SK-N-SH (cell line): ENCODE measurements around the gene PFAS. TPM values are rescaled to one million over a fixed set of nuclear protein-coding genes. Genes with fewer than 3 reads are reported as not detected.

ENCODE experiments used
- CTCF ChIA-PET: fragments of 300-600, 350-600 bp; formaldehyde crosslinking; extraction: SDS; loops from one replicate; lab custom pipeline; 2021; lab: Yijun Ruan, JAX
- POLR2A ChIA-PET: fragments of 350-600 bp; sonication (Branson Sonifier 250); formaldehyde crosslinking; extraction: SDS; loops from one replicate; lab custom pipeline; 2020; ENCODE audit warnings: antibody characterized with exemption, inconsistent platforms; lab: Yijun Ruan, JAX
- DNase-seq: peaks from one replicate; pipeline ENCODE4 v3.0.0; 2012
- H2AFZ ChIP-seq: fragments of 200-600 bp; sonication (generic); 2 replicates; pipeline ENCODE4 v1.8.1; 2016; ENCODE audit warnings: antibody characterized with exemption, mild to moderate bottlenecking, low read depth
- H3F3A ChIP-seq: fragments of 200-600 bp; sonication (generic); replicated peaks from 2 replicates; pipeline ENCODE3; 2016; ENCODE audit warnings: antibody characterized with exemption, mild to moderate bottlenecking; ENCODE audit not compliant: insufficient read depth
- H3K27ac ChIP-seq, 2 experiments: fragments of 200-500 bp in 1 of 2; fragments of 200-600 bp in 1 of 2; sonication (Bioruptor generic) in 1 of 2; sonication (generic), shearing (Covaris generic) in 1 of 2; 2 replicates each; pipeline versions ENCODE4 v1.5.1 to v1.6.1; 2014 to 2016; ENCODE audit warnings: low read depth in 2 of 2, inconsistent platforms in 1 of 2, low read length in 1 of 2, mild to moderate bottlenecking in 1 of 2, mixed read lengths in 1 of 2
- H3K27me3 ChIP-seq: fragments of 200-600 bp; sonication (generic), shearing (Covaris generic); 2 replicates; pipeline ENCODE4 v1.6.1; 2016; ENCODE audit warnings: mixed run types; ENCODE audit not compliant: insufficient read depth
- H3K36me3 ChIP-seq, 2 experiments: fragments of 200-500 bp in 1 of 2; fragments of 200-600 bp in 1 of 2; sonication (Bioruptor generic) in 1 of 2; sonication (generic) in 1 of 2; replicated peaks in 1 of 2; 2 replicates each; pipeline versions ENCODE3 to v1.5.1; 2014 to 2016; ENCODE audit warnings: low read length in 1 of 2, mild to moderate bottlenecking in 1 of 2; ENCODE audit not compliant: insufficient read depth in 2 of 2, control insufficient read depth in 1 of 2
- H3K4me1 ChIP-seq, 2 experiments: fragments of 200-500 bp in 1 of 2; fragments of 200-600 bp in 1 of 2; sonication (Bioruptor generic) in 1 of 2; sonication (generic), shearing (Covaris generic) in 1 of 2; 2 replicates each; pipeline versions ENCODE4 v1.5.1 to v1.6.1; 2014 to 2016; ENCODE audit warnings: low read depth in 1 of 2, low read length in 1 of 2, mixed run types in 1 of 2; ENCODE audit not compliant: insufficient read depth in 2 of 2, control insufficient read depth in 1 of 2
- H3K4me2 ChIP-seq: fragments of 200-600 bp; sonication (generic), shearing (Covaris generic); 2 replicates; pipeline ENCODE4 v1.6.1; 2017; ENCODE audit warnings: mixed run types
- H3K4me3 ChIP-seq, 2 experiments: fragments of 200-500 bp in 1 of 2; fragments of 200-600 bp in 1 of 2; sonication (Bioruptor generic) in 1 of 2; sonication (generic), shearing (Covaris generic) in 1 of 2; 2 replicates each; pipeline versions ENCODE4 v1.5.1 to v1.8.1; 2014 to 2016; ENCODE audit warnings: low read depth in 2 of 2, inconsistent platforms in 1 of 2, low read length in 1 of 2, mild to moderate bottlenecking in 1 of 2, mixed read lengths in 1 of 2, moderate library complexity in 1 of 2
- H3K79me2 ChIP-seq: fragments of 200-600 bp; sonication (generic); 2 replicates; pipeline ENCODE4 v1.8.1; 2017; ENCODE audit warnings: mild to moderate bottlenecking; ENCODE audit not compliant: insufficient read depth
- H3K9ac ChIP-seq: fragments of 200-600 bp; sonication (generic); 2 replicates; pipeline ENCODE4 v1.6.1; 2017; ENCODE audit warnings: mixed run types
- H3K9me2 ChIP-seq: fragments of 200-600 bp; sonication (generic); 2 replicates; pipeline ENCODE4 v1.6.1; 2017; ENCODE audit warnings: mixed run types
- H3K9me3 ChIP-seq: fragments of 200-600 bp; sonication (generic); 2 replicates; pipeline ENCODE4 v1.6.1; 2017; ENCODE audit warnings: mixed run types, mild to moderate bottlenecking, moderate library complexity
- H4K20me1 ChIP-seq: fragments of 200-600 bp; sonication (generic); 2 replicates; pipeline ENCODE4 v1.6.1; 2017; ENCODE audit warnings: mild to moderate bottlenecking, mixed run types; ENCODE audit not compliant: insufficient read depth
- CHD2 ChIP-seq: fragments of 150-350 bp; IDR thresholded peaks from 2 replicates; pipeline ENCODE4 v1.6.1; 2018; ENCODE audit warnings: low read length; ENCODE audit not compliant: partially characterized antibody
- CTCF ChIP-seq: fragments of 200-600 bp; sonication (generic); IDR thresholded peaks from 2 replicates; pipeline ENCODE4 v1.6.1; 2017; ENCODE audit warnings: antibody characterized with exemption, mild to moderate bottlenecking, moderate library complexity
- ELF1 ChIP-seq: IDR thresholded peaks from 2 replicates; pipeline ENCODE4 v1.4.0; 2012
- EZH2phosphoT487 ChIP-seq: fragments of 200-600 bp; sonication (generic); IDR thresholded peaks from 2 replicates; pipeline ENCODE4 v1.6.1; 2017; ENCODE audit warnings: low read depth, mixed run types, mild to moderate bottlenecking, antibody characterized with exemption, moderate library complexity, borderline replicate concordance
- FOSL2 ChIP-seq: IDR thresholded peaks from 2 replicates; pipeline ENCODE4 v1.4.0; 2012; ENCODE audit warnings: low read depth, mild to moderate bottlenecking, moderate library complexity, borderline replicate concordance
- FOXJ3 ChIP-seq: sonication (generic); formaldehyde crosslinking; IDR thresholded peaks from 2 replicates; pipeline ENCODE4 v1.5.1; 2020; ENCODE audit warnings: mild to moderate bottlenecking, missing genetic modification reagents
- FOXM1 ChIP-seq: IDR thresholded peaks from 2 replicates; pipeline ENCODE4 v1.4.0; 2012; ENCODE audit warnings: low read depth, mild to moderate bottlenecking
- GABPA ChIP-seq: IDR thresholded peaks from 2 replicates; pipeline ENCODE4 v1.4.0; 2012; ENCODE audit warnings: low read depth, mild to moderate bottlenecking
- GATA2 ChIP-seq: sonication (generic); formaldehyde crosslinking; IDR thresholded peaks from 2 replicates; pipeline ENCODE4 v1.5.0; 2020; ENCODE audit warnings: mild to moderate bottlenecking, missing genetic modification reagents
- JUND ChIP-seq: IDR thresholded peaks from 2 replicates; pipeline ENCODE4 v1.4.0; 2012
- MXI1 ChIP-seq: IDR thresholded peaks from 2 replicates; pipeline ENCODE4 v1.6.1; 2012; ENCODE audit warnings: mild to moderate bottlenecking, low read depth, low read length, improper control_type of control experiment
- NRF1 ChIP-seq: IDR thresholded peaks from 2 replicates; pipeline ENCODE4 v1.6.1; 2012; ENCODE audit warnings: low read depth, mild to moderate bottlenecking, low read length
- POLR2AphosphoS5 ChIP-seq: IDR thresholded peaks from 2 replicates; pipeline ENCODE4 v1.6.1; 2012; ENCODE audit warnings: low read depth, low read length
- RAD21 ChIP-seq: IDR thresholded peaks from 2 replicates; pipeline ENCODE4 v1.6.1; 2012; ENCODE audit warnings: mild to moderate bottlenecking, low read length
- SMC3 ChIP-seq: IDR thresholded peaks from 2 replicates; pipeline ENCODE4 v1.6.1; 2012; ENCODE audit warnings: low read depth, low read length, improper control_type of control experiment
- TAF1 ChIP-seq: IDR thresholded peaks from 2 replicates; pipeline ENCODE4 v1.6.1; 2012; ENCODE audit warnings: low read depth, mild to moderate bottlenecking, low read length, moderate library complexity, borderline replicate concordance
- TCF12 ChIP-seq: IDR thresholded peaks from 2 replicates; pipeline ENCODE4 v1.4.0; 2012
- TEAD4 ChIP-seq: IDR thresholded peaks from 2 replicates; pipeline ENCODE4 v1.4.0; 2012; ENCODE audit warnings: mild to moderate bottlenecking, borderline replicate concordance; ENCODE audit not compliant: insufficient read depth
- YY1 ChIP-seq: IDR thresholded peaks from 2 replicates; pipeline ENCODE4 v1.4.0; 2012; ENCODE audit warnings: low read depth, mild to moderate bottlenecking
- WGBS: methylation state at CpG from one replicate; pipeline ENCODE4 v1.1.6; 2017; ENCODE audit warnings: low lambda C conversion rate; 5-methylcytosine and 5-hydroxymethylcytosine counted together
- polyA plus RNA-seq, 3 experiments: library from polyadenylated mRNA; depleted of rRNA; stranded (reverse); fragments of >200 nt; gene quantifications; 2 replicates each; pipeline ENCODE4 v1.2.3, GENCODE V29; 2012
- TF ChIP-seq, protein P1 (sequence below): IDR thresholded peaks from 2 replicates; pipeline ENCODE4; 2012
- TF ChIP-seq, protein P2 (sequence below): IDR thresholded peaks from 2 replicates; pipeline ENCODE4 v1.4.0; 2012; ENCODE audit warnings: low read depth, borderline replicate concordance
- TF ChIP-seq, protein P3 (sequence below): IDR thresholded peaks from 2 replicates; pipeline ENCODE4 v1.6.1; 2012; ENCODE audit warnings: mild to moderate bottlenecking, low read depth, low read length, moderate library complexity

Gene PFAS
- polyA plus RNA-seq, 1 of the 3 experiments (the other 2 are of a cell fraction): 22.4 TPM

DNA sequence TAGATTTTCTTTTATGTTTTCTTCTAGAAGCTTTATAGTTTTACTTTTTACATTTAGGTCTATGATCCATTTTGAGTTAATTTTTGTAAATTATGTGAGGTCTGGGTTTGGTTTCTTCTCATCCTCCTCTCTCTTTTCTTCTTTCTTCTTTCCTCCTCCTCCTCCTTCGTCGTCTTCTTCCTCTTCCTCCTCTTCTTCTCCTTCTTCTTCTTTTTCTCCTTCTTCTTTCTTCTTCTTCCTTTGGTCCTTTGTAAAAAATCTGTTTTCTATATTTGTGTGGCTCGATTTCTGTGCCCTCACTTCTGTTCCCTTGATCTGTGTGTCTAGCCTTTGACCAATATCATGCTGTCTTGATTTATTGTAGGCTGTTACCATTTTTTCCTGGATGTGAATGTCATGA, 51.1 kb downstream of the PFAS start (continued):
- no peak for TF ChIP-seq YY1
- TF ChIP-seq FOXM1: no peak
- TF ChIP-seq FOXJ3 (CRISPR knock-in tag): no peak
- no peak for TF ChIP-seq FOSL2
- TF ChIP-seq NRF1: no peak

- Histone ChIP-seq H3K79me2 (no peaks in the 10 kb centered on the region), H3K9ac (no peak overlapping the region), H3K9me3 (no peaks in the 10 kb centered on the region), H3K27ac (no peak overlapping the region), H3K4me2 (no peak overlapping the region), H3K36me3 (no peaks in the 10 kb centered on the region), H3F3A (peaks cover 16% of the 10 kb centered on the region), H2AFZ (peak overlapping the region; percentile 78), H3K4me1 (no peaks in the 10 kb centered on the region), H3K4me3 (peak overlapping the region in 1 of 2 experiments; percentile 0; a peak in 1 of 4 replicates), H3K9me2 (no peaks in the 10 kb centered on the region), H4K20me1 (no peaks in the 10 kb centered on the region), H3K27me3 (no peaks in the 10 kb centered on the region)
- TF ChIP-seq MXI1: no peak
- peak; percentile 81 for TF ChIP-seq SMC3
- TF ChIP-seq CTCF: peak; percentile 86
- no peak for TF ChIP-seq FOSL2
- no peak for TF ChIP-seq ELF1
- TF ChIP-seq YY1: no peak
- TF ChIP-seq JUND: no peak
- TF ChIP-seq EZH2phosphoT487: no peak
- no peak for TF ChIP-seq GABPA
- TF ChIP-seq, protein P1, sequence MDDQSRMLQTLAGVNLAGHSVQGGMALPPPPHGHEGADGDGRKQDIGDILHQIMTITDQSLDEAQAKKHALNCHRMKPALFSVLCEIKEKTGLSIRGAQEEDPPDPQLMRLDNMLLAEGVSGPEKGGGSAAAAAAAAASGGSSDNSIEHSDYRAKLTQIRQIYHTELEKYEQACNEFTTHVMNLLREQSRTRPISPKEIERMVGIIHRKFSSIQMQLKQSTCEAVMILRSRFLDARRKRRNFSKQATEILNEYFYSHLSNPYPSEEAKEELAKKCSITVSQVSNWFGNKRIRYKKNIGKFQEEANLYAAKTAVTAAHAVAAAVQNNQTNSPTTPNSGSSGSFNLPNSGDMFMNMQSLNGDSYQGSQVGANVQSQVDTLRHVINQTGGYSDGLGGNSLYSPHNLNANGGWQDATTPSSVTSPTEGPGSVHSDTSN: no peak
- no peak for TF ChIP-seq TAF1
- no peak for TF ChIP-seq CHD2
- TF ChIP-seq, protein P2, sequence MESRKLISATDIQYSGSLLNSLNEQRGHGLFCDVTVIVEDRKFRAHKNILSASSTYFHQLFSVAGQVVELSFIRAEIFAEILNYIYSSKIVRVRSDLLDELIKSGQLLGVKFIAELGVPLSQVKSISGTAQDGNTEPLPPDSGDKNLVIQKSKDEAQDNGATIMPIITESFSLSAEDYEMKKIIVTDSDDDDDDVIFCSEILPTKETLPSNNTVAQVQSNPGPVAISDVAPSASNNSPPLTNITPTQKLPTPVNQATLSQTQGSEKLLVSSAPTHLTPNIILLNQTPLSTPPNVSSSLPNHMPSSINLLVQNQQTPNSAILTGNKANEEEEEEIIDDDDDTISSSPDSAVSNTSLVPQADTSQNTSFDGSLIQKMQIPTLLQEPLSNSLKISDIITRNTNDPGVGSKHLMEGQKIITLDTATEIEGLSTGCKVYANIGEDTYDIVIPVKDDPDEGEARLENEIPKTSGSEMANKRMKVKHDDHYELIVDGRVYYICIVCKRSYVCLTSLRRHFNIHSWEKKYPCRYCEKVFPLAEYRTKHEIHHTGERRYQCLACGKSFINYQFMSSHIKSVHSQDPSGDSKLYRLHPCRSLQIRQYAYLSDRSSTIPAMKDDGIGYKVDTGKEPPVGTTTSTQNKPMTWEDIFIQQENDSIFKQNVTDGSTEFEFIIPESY: no peak
- peak; percentile 91 for TF ChIP-seq RAD21
- TF ChIP-seq GATA2: no peak
- TF ChIP-seq, protein P3, sequence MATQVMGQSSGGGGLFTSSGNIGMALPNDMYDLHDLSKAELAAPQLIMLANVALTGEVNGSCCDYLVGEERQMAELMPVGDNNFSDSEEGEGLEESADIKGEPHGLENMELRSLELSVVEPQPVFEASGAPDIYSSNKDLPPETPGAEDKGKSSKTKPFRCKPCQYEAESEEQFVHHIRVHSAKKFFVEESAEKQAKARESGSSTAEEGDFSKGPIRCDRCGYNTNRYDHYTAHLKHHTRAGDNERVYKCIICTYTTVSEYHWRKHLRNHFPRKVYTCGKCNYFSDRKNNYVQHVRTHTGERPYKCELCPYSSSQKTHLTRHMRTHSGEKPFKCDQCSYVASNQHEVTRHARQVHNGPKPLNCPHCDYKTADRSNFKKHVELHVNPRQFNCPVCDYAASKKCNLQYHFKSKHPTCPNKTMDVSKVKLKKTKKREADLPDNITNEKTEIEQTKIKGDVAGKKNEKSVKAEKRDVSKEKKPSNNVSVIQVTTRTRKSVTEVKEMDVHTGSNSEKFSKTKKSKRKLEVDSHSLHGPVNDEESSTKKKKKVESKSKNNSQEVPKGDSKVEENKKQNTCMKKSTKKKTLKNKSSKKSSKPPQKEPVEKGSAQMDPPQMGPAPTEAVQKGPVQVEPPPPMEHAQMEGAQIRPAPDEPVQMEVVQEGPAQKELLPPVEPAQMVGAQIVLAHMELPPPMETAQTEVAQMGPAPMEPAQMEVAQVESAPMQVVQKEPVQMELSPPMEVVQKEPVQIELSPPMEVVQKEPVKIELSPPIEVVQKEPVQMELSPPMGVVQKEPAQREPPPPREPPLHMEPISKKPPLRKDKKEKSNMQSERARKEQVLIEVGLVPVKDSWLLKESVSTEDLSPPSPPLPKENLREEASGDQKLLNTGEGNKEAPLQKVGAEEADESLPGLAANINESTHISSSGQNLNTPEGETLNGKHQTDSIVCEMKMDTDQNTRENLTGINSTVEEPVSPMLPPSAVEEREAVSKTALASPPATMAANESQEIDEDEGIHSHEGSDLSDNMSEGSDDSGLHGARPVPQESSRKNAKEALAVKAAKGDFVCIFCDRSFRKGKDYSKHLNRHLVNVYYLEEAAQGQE: no peak
- no peak for TF ChIP-seq TCF12
- no peak for TF ChIP-seq TEAD4
- no peak for TF ChIP-seq POLR2AphosphoS5
- CTCF ChIA-PET: interaction anchor here (0.5 to 3.3 kb wide), 42 partner anchors 9 to 460 kb away, joined by 3 to 18 read pairs (median 4); partner anchors contain the start of genes ARHGEF15, CTC1, ODF4 and PFAS
- WGBS: 13% methylated on average over 8 of the region's 8 CpGs
- POLR2A ChIA-PET: interaction anchor here (0.7 to 1.1 kb wide), 2 partner anchors 12 to 125 kb away, joined by 3 read pairs; partner anchors contain the start of gene RANGRF
- DNase-seq: peak; percentile 83
Observed at GRCh38 chr17:8300627-8301242, 51.6 kb downstream of the PFAS start.
